HAP-1 (cell line): ENCODE results near the gene PLCD4.
A peak's percentile ranks its signal among the peaks of the same experiment; 100 is the strongest.

Experiments used
- DNase-seq, 2 experiments: peaks; one replicate each; pipeline ENCODE4 v3.0.0-alpha.2; 2016 to 2020; ENCODE audit warnings: low spot score in 2 of 2
- H3K27me3 ChIP-seq: fragments of 250-450 bp; sonication (Bioruptor Pico); 2 replicates; pipeline ENCODE4 v1.5.1; 2020; ENCODE audit warnings: low read depth, mild to moderate bottlenecking, moderate library complexity
- H3K36me3 ChIP-seq: fragments of 250-450 bp; sonication (Bioruptor Pico); replicated peaks from 2 replicates; pipeline ENCODE4 v1.5.1; 2020; ENCODE audit warnings: mild to moderate bottlenecking
- H3K4me1 ChIP-seq: fragments of 250-450 bp; sonication (Bioruptor Pico); 2 replicates; pipeline ENCODE4 v1.5.1; 2020; ENCODE audit warnings: mild to moderate bottlenecking
- H3K4me3 ChIP-seq: fragments of 250-450 bp; sonication (Bioruptor Pico); 2 replicates; pipeline ENCODE4 v1.5.1; 2020; ENCODE audit warnings: mild to moderate bottlenecking, moderate library complexity
- H3K9me3 ChIP-seq: fragments of 250-450 bp; sonication (Bioruptor Pico); 2 replicates; pipeline ENCODE4 v1.5.1; 2020; ENCODE audit warnings: mild to moderate bottlenecking, moderate library complexity
- in situ Hi-C: fragments of 300-500 bp; cut with MboI; formaldehyde crosslinking; loops from 3 replicates; pipeline ENCODE4 v1.14.3; 2020; ENCODE audit warnings: low sequenced_read_pairs, inconsistent platforms, mixed read lengths

The PLCD4 gene

DNA sequence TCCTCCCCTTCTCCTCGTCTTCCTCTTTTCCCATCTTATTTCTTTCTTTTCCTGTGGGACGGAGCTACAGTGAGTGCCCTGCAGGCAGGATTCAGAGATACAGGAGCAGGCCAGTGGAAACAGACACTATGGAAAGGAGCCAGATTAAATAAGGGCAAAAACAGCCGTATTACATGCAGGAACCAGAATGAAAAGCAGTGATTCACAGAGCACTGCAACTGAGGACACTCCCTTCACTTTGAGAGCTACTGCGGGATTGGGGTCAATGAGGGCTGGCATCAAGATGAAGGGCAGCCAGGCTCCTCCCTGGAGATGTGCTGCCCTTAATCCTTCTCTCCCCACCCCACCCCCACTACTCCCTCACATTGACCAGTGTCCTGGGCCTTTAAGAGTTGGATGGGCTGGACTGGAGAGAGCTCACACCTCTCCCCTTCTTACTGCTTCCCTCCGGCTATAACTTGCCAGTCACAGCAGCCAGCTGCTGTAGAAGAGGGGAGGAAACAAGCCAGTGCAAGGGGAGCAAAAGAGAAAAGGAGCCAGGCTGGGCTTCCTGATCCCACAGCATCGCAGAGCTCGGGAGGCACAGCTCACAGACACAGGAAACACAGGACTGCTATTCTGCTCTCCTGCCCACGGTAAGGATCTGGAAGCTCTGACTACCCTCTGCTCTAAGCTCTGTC lies at the start of gene PLCD4:
Gene PLCD4, plus strand, starts transcription at position 464 of the 680 bp plus-strand sequence. CDS start 7,841 bp downstream, outside the sequence.
- Histone ChIP-seq H3K4me1 (no peaks in the 10 kb centered on the region), H3K4me3 (no peak within 1 kb of the TSS), H3K9me3 (no peaks in the 10 kb centered on the region; the same call in 1 of the 2 replicates), H3K27me3 (peaks cover 9% of the 10 kb centered on the region; the same call in 1 of the 2 replicates), H3K36me3 (no peaks in the 10 kb centered on the region)
- peak in 1 of 2 experiments; percentile 31 for DNase-seq
- in situ Hi-C loops: no loop called here

DNA sequence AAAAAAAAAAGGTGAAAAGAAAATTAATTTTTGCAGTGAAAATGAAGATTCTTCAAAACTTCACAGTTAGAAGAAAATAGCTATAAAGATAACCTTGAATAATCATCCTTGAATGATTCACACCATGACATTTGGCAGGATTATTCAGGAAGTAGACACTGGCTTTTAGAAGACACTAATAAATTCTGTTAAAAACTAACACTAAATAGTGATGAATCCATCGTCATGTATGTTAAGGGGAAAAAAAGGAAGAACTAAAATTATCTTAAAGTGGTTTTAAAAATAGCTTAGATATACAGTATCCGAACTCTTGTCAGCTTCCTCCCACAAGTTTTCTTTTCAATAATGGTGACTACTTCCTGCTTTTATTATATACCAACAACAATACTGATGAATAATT lies 49.8 kb upstream of the PLCD4 start:
- no peaks in the 10 kb centered on the region for H3K27me3 ChIP-seq
- H3K4me1 ChIP-seq: no peaks in the 10 kb centered on the region
- DNase-seq: no peak
- H3K9me3 ChIP-seq: no peaks in the 10 kb centered on the region
- H3K4me3 ChIP-seq: no peak overlapping the region
- peaks cover 51% of the 10 kb centered on the region for H3K36me3 ChIP-seq
- in situ Hi-C loops: no loop called here

DNA sequence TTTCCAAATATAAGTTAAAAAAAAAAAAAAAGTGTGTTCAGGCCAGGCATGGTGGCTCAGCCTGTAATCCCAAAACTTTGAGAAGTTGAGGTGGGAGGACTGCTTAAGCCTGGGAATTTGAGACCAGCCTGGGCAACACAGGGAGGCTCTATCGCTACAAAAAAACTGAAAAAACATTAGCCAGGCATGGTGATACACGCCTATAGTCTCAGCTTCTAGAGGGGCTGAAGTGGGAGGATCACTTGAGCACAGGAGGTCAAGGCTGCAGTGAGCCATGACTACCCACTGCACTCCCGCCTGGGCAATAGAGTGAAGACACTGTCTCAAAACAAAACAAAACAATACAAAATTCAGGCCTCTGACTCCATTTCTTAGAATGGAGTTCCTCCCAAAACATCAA lies 48.7 kb upstream of the PLCD4 start:
- Histone ChIP-seq H3K4me3 (no peak overlapping the region), H3K4me1 (peaks cover 6% of the 10 kb centered on the region; the same call in 1 of the 2 replicates), H3K9me3 (no peaks in the 10 kb centered on the region), H3K27me3 (no peaks in the 10 kb centered on the region), H3K36me3 (peaks cover 40% of the 10 kb centered on the region)
- no peak for DNase-seq
- in situ Hi-C loops: no loop called here

DNA sequence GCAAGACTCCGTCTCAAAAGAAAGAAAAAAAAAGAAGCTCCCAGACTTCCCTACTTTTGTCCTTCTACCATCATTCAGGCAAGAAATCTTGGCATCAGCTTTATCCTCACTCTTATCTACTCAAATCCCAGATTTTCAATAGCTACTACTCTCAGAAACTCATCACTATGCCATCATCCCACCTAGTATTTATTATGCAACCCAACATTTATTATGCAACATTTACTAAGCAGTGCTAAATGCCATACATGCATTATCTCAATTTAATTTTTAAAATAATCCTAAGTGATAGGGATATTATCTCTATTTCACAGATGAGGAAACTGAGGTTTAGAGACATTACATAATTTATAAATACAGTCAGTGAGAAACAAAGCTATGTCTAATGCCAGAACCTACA lies 43.6 kb upstream of the PLCD4 start:
- in situ Hi-C loops: no loop called here
- no peak overlapping the region for H3K4me3 ChIP-seq
- no peak for DNase-seq
- peaks cover 18% of the 10 kb centered on the region for H3K36me3 ChIP-seq
- H3K9me3 ChIP-seq: no peaks in the 10 kb centered on the region
- H3K27me3 ChIP-seq: no peaks in the 10 kb centered on the region
- peaks cover 10% of the 10 kb centered on the region for H3K4me1 ChIP-seq

DNA sequence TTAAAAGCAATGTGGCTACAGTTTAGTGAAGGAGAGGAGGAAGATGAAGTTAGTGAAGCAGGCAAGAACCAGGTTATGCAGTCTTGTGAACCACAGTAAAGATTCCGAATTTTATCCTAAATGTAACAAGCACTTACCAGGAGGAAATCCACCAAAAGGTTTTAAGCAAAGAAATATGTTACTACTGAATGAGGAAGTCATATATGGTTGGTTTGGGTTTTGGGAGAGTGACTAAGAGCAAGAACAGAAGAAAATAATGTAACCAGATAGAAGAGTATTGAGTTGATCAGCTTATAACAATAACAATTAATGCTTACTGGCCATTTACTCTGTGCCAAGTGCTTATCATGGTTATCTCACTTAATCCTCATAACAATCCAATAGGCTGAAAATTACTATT lies 41.4 kb upstream of the PLCD4 start:
- in situ Hi-C loops: no loop called here
- Histone ChIP-seq H3K27me3 (no peaks in the 10 kb centered on the region), H3K36me3 (peaks cover 11% of the 10 kb centered on the region; the same call in 1 of the 2 replicates), H3K4me1 (peaks cover 20% of the 10 kb centered on the region), H3K9me3 (no peaks in the 10 kb centered on the region), H3K4me3 (no peak overlapping the region)
- no peak for DNase-seq

DNA sequence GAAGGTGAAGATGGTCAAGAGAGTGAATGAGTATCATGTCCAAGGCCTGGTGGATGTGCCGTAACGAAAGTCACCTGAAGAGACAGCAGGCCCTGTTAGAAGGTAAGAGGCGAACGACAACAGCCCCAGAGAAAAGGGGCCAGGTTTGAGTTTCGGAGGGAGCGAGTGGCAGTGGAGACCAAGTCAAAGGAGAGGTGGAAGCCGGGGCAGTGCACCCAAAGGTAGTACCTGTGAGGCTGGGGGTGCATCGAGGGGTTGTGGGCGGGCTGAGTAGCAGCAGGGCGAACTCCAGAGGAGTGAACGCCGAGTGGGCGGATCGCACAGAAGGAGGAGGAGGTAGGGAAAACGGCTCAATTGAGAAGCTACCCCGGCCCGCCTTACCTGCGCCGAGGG lies 39.9 kb upstream of the PLCD4 start:
- no peak for DNase-seq
- Histone ChIP-seq H3K9me3 (no peaks in the 10 kb centered on the region), H3K4me3 (peak overlapping the region; percentile 80), H3K36me3 (peaks cover 10% of the 10 kb centered on the region), H3K4me1 (peaks cover 20% of the 10 kb centered on the region), H3K27me3 (no peaks in the 10 kb centered on the region)
- in situ Hi-C loops: no loop called here

DNA sequence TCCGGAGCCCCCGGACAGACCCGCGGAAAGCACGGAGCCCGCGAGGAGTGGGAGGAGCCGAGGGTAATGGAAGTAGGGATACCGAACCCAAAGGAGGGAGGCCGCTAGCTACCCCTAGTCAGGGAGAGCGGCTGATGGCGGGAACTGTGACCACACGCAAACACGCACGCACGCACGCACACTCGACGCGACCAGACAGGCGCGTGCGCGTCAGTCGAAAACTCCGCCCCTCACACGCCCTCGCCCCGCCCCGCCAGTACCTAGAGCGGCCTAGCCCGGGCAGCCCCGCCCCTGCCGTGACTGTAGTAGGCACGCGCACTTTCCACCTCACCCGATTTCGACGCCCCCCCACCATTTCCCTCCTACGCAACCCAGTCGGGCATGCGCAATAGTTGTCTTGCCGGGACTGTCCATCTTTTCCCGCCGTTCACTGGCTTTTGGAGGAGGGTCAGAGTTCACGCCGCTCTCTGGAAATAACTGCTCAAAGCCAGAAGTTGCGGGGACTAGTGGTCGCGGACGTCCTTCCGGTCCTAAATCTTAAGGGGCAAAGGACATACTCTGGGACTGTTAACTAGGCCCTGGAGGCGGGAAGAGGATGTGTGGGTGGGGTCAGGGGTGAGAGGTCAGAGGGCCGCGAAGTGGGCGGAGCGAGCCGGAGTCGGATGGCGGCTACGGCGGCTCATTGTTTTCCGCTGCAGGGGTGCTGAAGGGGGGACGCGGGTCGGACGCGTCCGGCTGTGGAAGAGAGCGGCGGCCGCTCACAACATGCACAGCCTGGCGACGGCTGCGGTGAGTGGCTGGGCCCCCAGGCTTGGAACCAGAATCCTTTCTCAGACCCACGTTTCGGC lies 39.3 kb upstream of the PLCD4 start, which contains the start of the genes CNOT9 and USP37:
Gene CNOT9, plus strand, starts transcription at position 650 of the 848 bp plus-strand sequence. Its CDS starts 116 bp downstream, at position 766.
Gene USP37, minus strand, starts transcription at position 162 of the 848 bp plus-strand sequence. CDS start 9,698 bp downstream, outside the sequence.
- H3K4me1 ChIP-seq: peaks cover 16% of the 10 kb centered on the region
- no peaks in the 10 kb centered on the region for H3K27me3 ChIP-seq
- peak; percentile 97 to 100 for DNase-seq
- H3K9me3 ChIP-seq: no peaks in the 10 kb centered on the region
- in situ Hi-C loops: no loop called here
- peak within 1 kb of the TSS; percentile 80 for H3K4me3 ChIP-seq
- peaks cover 13% of the 10 kb centered on the region for H3K36me3 ChIP-seq

DNA sequence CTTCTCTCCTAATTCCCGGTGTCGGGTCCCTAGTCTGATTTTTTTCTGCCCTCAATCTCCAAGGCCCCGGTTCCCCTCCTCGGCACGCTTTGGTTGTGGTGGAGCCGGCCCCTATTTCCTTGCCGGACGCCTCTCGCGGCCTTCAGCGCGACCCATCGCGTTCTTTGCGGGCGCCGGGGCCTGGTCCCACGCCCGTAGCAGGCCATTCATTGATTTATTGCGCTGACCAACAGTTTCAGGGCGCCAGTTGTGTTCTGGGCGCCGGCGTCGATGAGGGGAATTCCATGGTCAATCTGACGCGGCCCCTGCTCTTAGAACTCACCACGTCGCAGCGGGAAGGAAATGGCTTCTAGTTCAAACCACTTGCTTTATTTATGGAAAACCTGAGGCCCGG lies 38.7 kb upstream of the PLCD4 start:
- DNase-seq: peak; percentile 8 to 57
- peak overlapping the region; percentile 80 for H3K4me3 ChIP-seq
- H3K27me3 ChIP-seq: no peaks in the 10 kb centered on the region
- no peaks in the 10 kb centered on the region for H3K9me3 ChIP-seq
- peaks cover 20% of the 10 kb centered on the region for H3K36me3 ChIP-seq
- in situ Hi-C loops: no loop called here
- peaks cover 14% of the 10 kb centered on the region for H3K4me1 ChIP-seq

DNA sequence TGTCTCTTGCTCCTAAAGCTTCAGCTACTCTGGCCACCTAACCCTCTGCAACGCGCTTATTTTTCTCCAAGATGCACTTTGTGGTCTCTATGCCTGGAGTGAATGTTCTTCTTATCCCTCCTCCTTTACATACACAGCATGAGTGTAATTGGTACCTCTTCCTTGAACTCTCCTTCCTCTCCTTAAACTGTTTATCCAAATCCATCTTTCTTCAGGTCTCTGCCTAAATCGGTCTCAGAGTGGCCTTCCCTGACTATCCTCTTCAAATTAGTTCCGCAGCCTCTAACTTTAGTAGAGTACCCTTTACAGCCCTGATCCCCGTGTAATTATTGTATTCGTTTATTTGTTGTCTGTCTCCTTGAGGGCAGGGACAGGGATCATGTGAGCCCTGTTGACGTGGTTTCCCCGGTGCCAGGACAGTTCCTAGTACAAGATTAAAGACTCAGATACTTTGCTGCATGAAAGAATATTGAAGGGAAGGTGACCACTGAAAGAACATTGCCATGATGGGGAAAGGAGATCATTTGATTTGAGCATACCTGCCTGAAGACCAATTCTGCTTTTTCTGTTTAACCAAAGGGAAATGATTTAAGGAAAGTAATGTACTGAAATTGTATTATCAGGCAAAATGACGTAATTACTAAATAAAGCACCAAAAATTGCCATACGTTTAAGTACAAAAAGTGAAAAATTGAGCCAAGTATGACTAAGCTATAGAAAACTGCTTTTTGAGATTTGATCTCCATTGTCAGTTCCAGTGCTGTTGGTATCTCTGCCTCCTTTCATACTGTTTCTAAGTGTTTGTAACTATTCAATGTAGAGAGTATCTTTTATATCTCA lies 37.8 kb upstream of the PLCD4 start:
- H3K36me3 ChIP-seq: peaks cover 28% of the 10 kb centered on the region
- in situ Hi-C loops: no loop called here

DNA sequence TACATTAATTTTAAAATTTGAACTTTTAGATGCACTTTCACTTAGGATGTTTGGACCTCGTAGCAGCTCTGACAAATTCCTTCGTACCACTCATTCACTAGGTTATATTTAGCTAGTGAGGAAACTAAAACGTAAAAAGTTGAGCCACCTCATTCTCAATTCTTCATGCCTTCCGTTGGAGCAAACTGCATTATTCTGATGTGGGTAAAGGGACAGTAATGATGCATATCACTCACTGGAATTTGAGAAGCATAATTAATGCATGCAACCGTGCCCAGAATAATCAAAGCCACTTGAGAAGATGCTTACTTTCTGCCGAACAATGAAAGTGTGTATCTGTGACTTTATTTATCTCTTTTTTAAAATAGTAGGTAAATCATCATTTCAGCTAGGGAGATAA lies 36.8 kb upstream of the PLCD4 start:
- in situ Hi-C loops: no loop called here
- Histone ChIP-seq H3K27me3 (no peaks in the 10 kb centered on the region), H3K9me3 (no peaks in the 10 kb centered on the region), H3K36me3 (peaks cover 35% of the 10 kb centered on the region), H3K4me1 (peaks cover 14% of the 10 kb centered on the region), H3K4me3 (peak overlapping the region; percentile 80)
- no peak for DNase-seq

More for the DNA sequence above, 37.8 kb upstream of the PLCD4 start:
- Histone ChIP-seq H3K4me3 (peak overlapping the region; percentile 80), H3K27me3 (no peaks in the 10 kb centered on the region), H3K9me3 (no peaks in the 10 kb centered on the region), H3K4me1 (peaks cover 14% of the 10 kb centered on the region)
- peak; percentile 34 to 37 for DNase-seq

DNA sequence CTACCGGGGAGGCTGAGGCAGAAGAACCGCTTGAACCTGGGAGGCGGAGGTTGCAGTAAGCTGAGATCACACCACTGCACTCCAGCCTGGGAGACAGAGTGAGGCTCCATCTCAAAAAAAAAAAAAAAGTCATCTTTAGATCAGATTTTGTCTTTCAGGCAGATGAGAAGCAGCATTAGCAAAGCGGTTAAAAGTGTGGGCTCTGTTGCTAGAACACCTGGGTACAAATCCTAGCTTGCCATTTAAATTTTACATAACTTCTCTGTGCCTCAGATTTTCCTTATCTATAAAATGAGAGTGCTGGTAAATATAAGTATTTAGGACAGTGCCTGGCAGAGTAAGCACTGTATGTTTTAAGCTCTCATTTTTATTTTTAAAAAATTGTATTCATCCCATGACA lies 30.8 kb upstream of the PLCD4 start:
- DNase-seq: no peak
- H3K4me3 ChIP-seq: no peak overlapping the region
- in situ Hi-C loops: no loop called here

DNA sequence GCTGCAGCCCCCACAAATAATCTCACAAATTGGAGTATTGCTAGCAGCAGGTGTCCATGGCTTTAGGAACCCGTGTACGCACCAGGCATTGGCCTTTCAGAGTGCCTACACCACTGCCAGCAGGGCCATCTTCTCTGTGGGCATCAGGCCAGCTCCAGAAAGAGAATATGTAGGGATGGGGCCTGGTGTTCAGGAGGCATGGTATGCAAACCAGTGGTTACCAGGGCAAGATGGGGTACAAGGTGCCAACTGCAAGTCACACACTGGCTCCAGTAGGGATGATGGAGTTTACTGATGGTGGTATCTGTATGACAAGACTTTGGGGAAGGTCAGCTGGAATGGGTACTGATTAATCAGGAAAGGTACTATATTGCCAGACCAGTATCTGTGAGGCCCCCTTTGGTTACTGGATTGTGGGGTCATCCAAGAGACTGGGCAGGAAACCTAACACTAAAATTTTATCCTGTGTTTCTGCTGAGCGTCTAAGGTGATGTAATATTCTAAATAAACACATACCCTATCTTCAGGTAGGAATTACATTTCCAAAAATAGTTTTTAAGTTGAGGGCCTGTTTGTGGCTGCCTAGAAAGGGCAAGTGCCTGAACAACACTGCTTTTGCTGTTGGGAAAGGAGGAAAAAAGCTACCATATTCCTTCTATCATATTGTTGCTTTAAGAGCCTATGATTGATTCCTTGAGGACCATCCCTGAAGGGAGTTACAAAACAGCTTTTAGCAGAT lies 30.0 kb upstream of the PLCD4 start:
- H3K4me1 ChIP-seq: peaks cover 14% of the 10 kb centered on the region
- no peaks in the 10 kb centered on the region for H3K9me3 ChIP-seq
- H3K27me3 ChIP-seq: no peaks in the 10 kb centered on the region
- in situ Hi-C loops: no loop called here
- peaks cover 38% of the 10 kb centered on the region for H3K36me3 ChIP-seq
- H3K4me3 ChIP-seq: no peak overlapping the region
- DNase-seq: no peak

More for the DNA sequence above, 30.8 kb upstream of the PLCD4 start:
- Histone ChIP-seq H3K9me3 (no peaks in the 10 kb centered on the region), H3K4me1 (peaks cover 14% of the 10 kb centered on the region), H3K36me3 (peaks cover 35% of the 10 kb centered on the region), H3K27me3 (no peaks in the 10 kb centered on the region)
